AG10803 (cell line): ENCODE data around the gene NDUFV1.
"Not testable (repeated sequence)": the region's sequence is repeated elsewhere in the genome, so short reads cannot be mapped to it uniquely, and the experiment has no call there.

Source experiments
- DNase-seq: peaks from one replicate; pipeline ENCODE4 v3.0.0; 2010; ENCODE audit warnings: low read depth
- H3K4me3 ChIP-seq: 2 replicates; pipeline ENCODE4 v1.5.1; 2011; ENCODE audit warnings: mild to moderate bottlenecking, low read length, control low read depth
- CTCF ChIP-seq: conservative IDR thresholded peaks from 2 replicates; pipeline ENCODE4 v1.5.1; 2011; ENCODE audit warnings: mild to moderate bottlenecking, low read length, control low read depth, inconsistent platforms

NDUFV1 gene

GRCh38 chr11:67592880-67593564 lies 13.7 kb upstream of the NDUFV1 start:
- no peak overlapping the region for H3K4me3 ChIP-seq
- no peak for TF ChIP-seq CTCF
- DNase-seq = no peak

GRCh38 chr11:67593565-67593905 lies 13.2 kb upstream of the NDUFV1 start:
- H3K4me3 ChIP-seq = no peak overlapping the region
- no peak for TF ChIP-seq CTCF
- DNase-seq = no peak

- no peak for DNase-seq
- no peak for TF ChIP-seq CTCF
- H3K4me3 ChIP-seq = no peak overlapping the region
Measured at GRCh38 chr11:67594480-67594879, 12.3 kb upstream of the NDUFV1 start.

GRCh38 chr11:67596753-67597300 lies 9.9 kb upstream of the NDUFV1 start:
- no peak for TF ChIP-seq CTCF
- DNase-seq = no peak
- no peak overlapping the region for H3K4me3 ChIP-seq

GRCh38 chr11:67597458-67597857 lies 9.3 kb upstream of the NDUFV1 start:
- not testable (repeated sequence) for H3K4me3 ChIP-seq, DNase-seq

GRCh38 chr11:67597963-67598362 lies 8.8 kb upstream of the NDUFV1 start:
- H3K4me3 ChIP-seq, DNase-seq: not testable (repeated sequence)

GRCh38 chr11:67599149-67599548 lies 7.6 kb upstream of the NDUFV1 start:
- H3K4me3 ChIP-seq = no peak overlapping the region
- TF ChIP-seq CTCF = no peak
- DNase-seq = no peak

GRCh38 chr11:67600324-67601029 lies 6.3 kb upstream of the NDUFV1 start:
- H3K4me3 ChIP-seq = no peak overlapping the region
- no peak for DNase-seq
- no peak for TF ChIP-seq CTCF
